ENCODE data around the gene WRAP53. TPM values are rescaled to one million over a fixed set of nuclear protein-coding genes. Genes with fewer than 3 reads are reported as not detected.

WRAP53 gene
- total and polyA plus RNA-seq, 2 of the 13 experiments (the other 11 are each of a cell fraction or from before 2014, with no cell fraction given): 7.0 to 19.5 TPM

GRCh38 chr17:7737601-7738000 lies 49.3 kb downstream of the WRAP53 start:
- ChIA-PET POLR2A (no interaction called here), CTCF (ENCODE audit: low intra/inter-chr PET ratio, low total read pairs) (no interaction called here)
- Histone ChIP-seq H4K20me1 (ENCODE audit: insufficient read depth, low read length) (no peaks in the 10 kb centered on the region), H3K4me3 (replicated peaks in 1 of 3; ENCODE audit: insufficient read depth in 1 of 3, low read depth in 2 of 3, low read length in 3 of 3) (no peak overlapping the region), H2AFZ (ENCODE audit: low read length) (no peak overlapping the region), H3K4me1 (ENCODE audit: insufficient read depth, low read length) (no peaks in the 10 kb centered on the region), H3K79me2 (ENCODE audit: insufficient read depth, low read length) (no peaks in the 10 kb centered on the region), H3K4me2 (ENCODE audit: low read depth, low read length) (no peak overlapping the region), H3K9ac (ENCODE audit: insufficient read depth, low read depth, low read length) (no peak overlapping the region), H3K9me3 (ENCODE audit: low read length) (no peaks in the 10 kb centered on the region), H3K27ac (ENCODE audit: extremely low read length, insufficient read depth, low read length) (no peak overlapping the region), H3K36me3 (replicated peaks in 1 of 2; ENCODE audit: control insufficient read depth in 1 of 2, insufficient read depth in 2 of 2, low read length in 2 of 2) (no peaks in the 10 kb centered on the region), H3K27me3 (ENCODE audit: control insufficient read depth in 1 of 2, insufficient read depth in 2 of 2, low read length in 2 of 2) (peaks cover 14 to 64% of the 10 kb centered on the region in 2 experiments)
- intact Hi-C loops (cut with micrococcal nuclease; ENCODE audit: unreplicated experiment): no loop called here
- no peak for DNase-seq (ENCODE audit: low spot score)
- TF ChIP-seq AGO2 (optimal IDR thresholded peaks at IDR 0.05; ENCODE audit: low read depth, low read length): no peak
- no peak for TF ChIP-seq ZNF503 (CRISPR knock-in tag; IDR thresholded peaks at IDR 0.05)
- no peak for TF ChIP-seq POLR2AphosphoS2 (IDR thresholded peaks at IDR 0.05; ENCODE audit: low read depth, low read length)
- TF ChIP-seq ZNF275 (CRISPR knock-in tag; IDR thresholded peaks at IDR 0.05; ENCODE audit: borderline replicate concordance): no peak
- TF ChIP-seq KMT2A (CRISPR knock-in tag; IDR thresholded peaks at IDR 0.05): no peak
- no peak for TF ChIP-seq DMTF1 (CRISPR knock-in tag; IDR thresholded peaks at IDR 0.05)
- no peak for TF ChIP-seq TIGD3 (CRISPR knock-in tag; IDR thresholded peaks at IDR 0.05; ENCODE audit: borderline replicate concordance)
- no peak for TF ChIP-seq ZBTB39 (CRISPR knock-in tag; IDR thresholded peaks at IDR 0.05)
- no peak for TF ChIP-seq SNAI1 (CRISPR knock-in tag; IDR thresholded peaks at IDR 0.05; ENCODE audit: borderline replicate concordance)
- TF ChIP-seq ZNF251 (CRISPR knock-in tag; IDR thresholded peaks at IDR 0.05): no peak
- no peak for TF ChIP-seq ZMYM2 (CRISPR knock-in tag; IDR thresholded peaks at IDR 0.05)
- TF ChIP-seq HNRNPH1 (optimal IDR thresholded peaks at IDR 0.05; ENCODE audit: low read depth, low read length): no peak
- no peak for TF ChIP-seq RORA (CRISPR knock-in tag; IDR thresholded peaks at IDR 0.05)
- TF ChIP-seq THYN1 (CRISPR knock-in tag; IDR thresholded peaks at IDR 0.05; ENCODE audit: borderline replicate concordance, low read depth): no peak
- TF ChIP-seq ZNF121 (CRISPR knock-in tag; IDR thresholded peaks at IDR 0.05): no peak
- no peak for ATAC-seq
- in situ Hi-C loops (cut with HindIII; ENCODE audit: extremely low pct_ligation_motif_present, low pct_unique_long_range_greater_than_20kb): no loop called here
- no TSS peak for BruUV-seq (replicated peaks)
- WGBS (ENCODE audit: low lambda C conversion rate): 34% methylated on average over 4 of the region's 5 CpGs
- FAIRE-seq: no peak
